Gastroesophageal sphincter (tissue), 4 donors: ENCODE results near the gene EMC10. TPM values are rescaled to one million over a fixed set of nuclear protein-coding genes. Genes with fewer than 3 reads are reported as not detected.
"Not testable (repeated sequence)": the region's sequence is repeated elsewhere in the genome, so short reads cannot be mapped to it uniquely, and the experiment has no call there.

Experiments used
- ATAC-seq: fragments of 150-250 bp; one replicate; pipeline ENCODE4 v1.9.1; 2016; ENCODE audit warnings: mild to moderate bottlenecking, moderate library complexity
- H3K27ac ChIP-seq, 4 donors: fragments of 200-600 bp; sonication (generic) in 3 of 4; 1 replicate in 3 of 4; 2 replicates in 1 of 4; pipeline ENCODE4 v1.5.1; 2016 to 2019
- H3K27me3 ChIP-seq: fragments of 200-600 bp; sonication (generic); one replicate; pipeline ENCODE4 v1.5.1; 2019
- H3K36me3 ChIP-seq, 2 donors: fragments of 200-600 bp; sonication (generic); one replicate each; pipeline ENCODE4 v1.5.1; 2019; ENCODE audit warnings: control low read depth in 1 of 2
- H3K4me1 ChIP-seq, 3 donors: fragments of 200-600 bp; sonication (generic); 1 replicate in 2 of 3; 2 replicates in 1 of 3; pipeline ENCODE4 v1.5.1; 2016 to 2019; ENCODE audit warnings: control low read depth in 2 of 3
- H3K4me3 ChIP-seq, 2 donors: fragments of 200-600 bp; sonication (generic); one replicate each; pipeline ENCODE4 v1.5.1; 2019; ENCODE audit warnings: mild to moderate bottlenecking in 1 of 2, moderate library complexity in 1 of 2
- H3K9me3 ChIP-seq, 3 donors: fragments of 200-600 bp; sonication (generic); one replicate each; pipeline ENCODE4 v1.5.1; 2017 to 2019; ENCODE audit warnings: control low read depth in 2 of 3
- EP300 ChIP-seq: sonication (generic); formaldehyde crosslinking; IDR thresholded peaks from one replicate; pipeline ENCODE4 v1.6.1; 2017; ENCODE audit warnings: antibody characterized with exemption, mild to moderate bottlenecking
- POLR2A ChIP-seq, 2 donors: fragments of 450-650 bp; IDR thresholded peaks; one replicate each; pipeline ENCODE4 v1.6.1; 2017; ENCODE audit warnings: antibody characterized with exemption in 2 of 2, mild to moderate bottlenecking in 2 of 2, moderate library complexity in 1 of 2
- POLR2AphosphoS5 ChIP-seq: sonication (generic); formaldehyde crosslinking; IDR thresholded peaks from one replicate; pipeline ENCODE4 v1.6.1; 2017; ENCODE audit warnings: antibody characterized with exemption
- WGBS, 2 donors: methylation state at CpG; one replicate each; pipeline ENCODE4 v1.1.5; 2018; ENCODE audit warnings: low coverage in 1 of 2; 5-methylcytosine and 5-hydroxymethylcytosine counted together
- total RNA-seq, 4 donors: library from RNA; depleted of rRNA; stranded (reverse); fragments of >200 nt; gene quantifications; one replicate each; pipeline ENCODE4 v1.1.0, GENCODE V29; 2016
- TF ChIP-seq, protein P1 (sequence below), 4 experiments: fragments of 200-600 bp in 2 of 4; fragments of 450-650 bp in 2 of 4; sonication (generic) in 1 of 4; IDR thresholded peaks; one replicate each; pipeline ENCODE4 v1.5.1; 2017 to 2019; ENCODE audit warnings: antibody characterized with exemption in 4 of 4, mild to moderate bottlenecking in 2 of 4, moderate library complexity in 2 of 4

The EMC10 gene
- total RNA-seq, 4 donors from 2014 or later: 55.5 to 75.9 (median 71.5) TPM

DNA sequence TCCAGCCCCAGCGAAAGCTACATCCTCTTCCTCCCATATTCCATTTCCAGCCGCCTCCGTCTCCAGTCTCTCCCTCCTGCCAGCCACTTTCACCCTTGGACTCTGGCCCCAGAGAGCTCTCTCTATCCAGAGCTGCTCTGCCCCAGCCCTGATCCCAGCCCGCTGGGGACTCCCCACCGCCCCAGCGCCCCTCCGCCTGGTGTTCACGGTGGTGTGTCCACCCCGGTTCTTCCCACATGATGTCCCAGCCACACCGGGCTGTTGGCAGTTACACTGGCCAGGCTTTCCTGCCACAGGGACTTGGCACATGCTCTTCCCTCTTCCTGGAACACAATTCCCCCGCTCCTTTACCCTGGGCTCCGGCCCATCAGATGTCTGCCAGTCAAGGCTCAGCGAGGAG lies 11.3 kb upstream of the EMC10 start:
- H3K36me3 ChIP-seq: no peaks in the 10 kb centered on the region
- no peaks in the 10 kb centered on the region for H3K4me1 ChIP-seq
- H3K9me3 ChIP-seq: no peaks in the 10 kb centered on the region
- peaks cover 87% of the 10 kb centered on the region for H3K27me3 ChIP-seq
- TF ChIP-seq POLR2A (IDR thresholded peaks at IDR 0.05) (no peak), EP300 (no peak), POLR2AphosphoS5 (no peak)
- TF ChIP-seq, protein P1, sequence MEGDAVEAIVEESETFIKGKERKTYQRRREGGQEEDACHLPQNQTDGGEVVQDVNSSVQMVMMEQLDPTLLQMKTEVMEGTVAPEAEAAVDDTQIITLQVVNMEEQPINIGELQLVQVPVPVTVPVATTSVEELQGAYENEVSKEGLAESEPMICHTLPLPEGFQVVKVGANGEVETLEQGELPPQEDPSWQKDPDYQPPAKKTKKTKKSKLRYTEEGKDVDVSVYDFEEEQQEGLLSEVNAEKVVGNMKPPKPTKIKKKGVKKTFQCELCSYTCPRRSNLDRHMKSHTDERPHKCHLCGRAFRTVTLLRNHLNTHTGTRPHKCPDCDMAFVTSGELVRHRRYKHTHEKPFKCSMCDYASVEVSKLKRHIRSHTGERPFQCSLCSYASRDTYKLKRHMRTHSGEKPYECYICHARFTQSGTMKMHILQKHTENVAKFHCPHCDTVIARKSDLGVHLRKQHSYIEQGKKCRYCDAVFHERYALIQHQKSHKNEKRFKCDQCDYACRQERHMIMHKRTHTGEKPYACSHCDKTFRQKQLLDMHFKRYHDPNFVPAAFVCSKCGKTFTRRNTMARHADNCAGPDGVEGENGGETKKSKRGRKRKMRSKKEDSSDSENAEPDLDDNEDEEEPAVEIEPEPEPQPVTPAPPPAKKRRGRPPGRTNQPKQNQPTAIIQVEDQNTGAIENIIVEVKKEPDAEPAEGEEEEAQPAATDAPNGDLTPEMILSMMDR (IDR thresholded peaks at IDR 0.05): no peak
- ATAC-seq: no peak
- no peak overlapping the region for H3K27ac ChIP-seq
- WGBS, 2 donors: 77 to 91% methylated on average over 6 of the region's 13 CpGs
- H3K4me3 ChIP-seq: no peak overlapping the region

DNA sequence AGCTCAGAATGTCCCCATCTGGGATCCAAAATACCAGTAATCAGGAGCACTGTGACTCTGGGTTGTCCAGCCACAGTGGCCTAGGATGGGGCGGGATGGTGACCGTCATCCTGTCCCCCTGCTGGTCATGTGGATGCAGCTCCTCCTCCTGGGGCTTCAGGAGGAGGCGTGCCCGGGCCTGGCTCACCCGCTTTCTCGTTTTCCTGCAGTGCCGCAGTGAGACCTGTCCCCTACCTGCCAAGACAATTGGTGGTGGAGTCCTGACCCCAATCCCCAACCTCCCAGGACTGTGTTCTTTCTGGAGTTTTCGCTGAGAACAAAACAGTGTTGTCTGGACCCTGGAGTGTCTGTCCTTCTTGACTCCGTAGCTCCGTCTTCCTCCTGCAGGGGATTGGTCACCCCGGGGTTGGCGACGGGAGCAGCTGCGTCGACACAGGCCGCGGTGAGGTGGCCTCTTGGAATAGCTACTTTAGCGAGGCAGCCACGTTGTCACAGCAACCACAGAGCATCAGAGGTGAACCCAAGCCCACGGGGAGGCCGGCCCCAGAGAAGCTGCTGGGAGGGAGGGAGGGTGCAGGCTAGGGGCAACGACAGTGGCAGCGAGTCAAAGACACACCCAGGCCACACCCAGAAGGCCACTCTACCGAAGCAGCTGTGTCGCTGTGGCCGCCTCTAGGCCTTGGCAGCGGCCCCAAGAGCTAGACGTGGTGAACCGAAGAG lies 10.2 kb upstream of the EMC10 start:
- H3K4me1 ChIP-seq: no peaks in the 10 kb centered on the region
- no peak for ATAC-seq
- WGBS, 2 donors: 0 to 15% methylated on average over 1 to 8 of the region's 29 CpGs
- H3K4me3 ChIP-seq: no peak overlapping the region
- peaks cover 76% of the 10 kb centered on the region for H3K27me3 ChIP-seq
- H3K27ac ChIP-seq: no peak overlapping the region
- H3K36me3 ChIP-seq: no peaks in the 10 kb centered on the region
- no peaks in the 10 kb centered on the region for H3K9me3 ChIP-seq
- TF ChIP-seq, protein P1 (IDR thresholded peaks at IDR 0.05): peak in 1 of 4 experiments; percentile 4
- TF ChIP-seq EP300: no peak
- TF ChIP-seq POLR2AphosphoS5: no peak

DNA sequence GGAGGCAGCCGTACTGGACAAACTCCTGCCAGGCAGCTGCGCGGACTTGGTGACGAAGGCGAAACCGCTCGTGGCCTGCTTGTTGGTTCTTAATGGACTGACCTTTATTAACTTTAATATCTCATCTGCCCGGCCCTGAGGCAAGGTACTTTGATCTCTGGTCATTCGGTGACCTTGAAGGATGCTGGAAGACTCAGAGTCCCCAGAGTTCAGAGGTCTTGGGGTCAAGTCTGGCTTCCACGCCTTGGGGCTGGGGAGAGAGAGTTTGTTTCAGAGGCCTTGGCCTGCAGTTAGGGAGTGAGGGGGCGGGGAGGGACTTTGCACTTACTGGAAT lies 9.6 kb upstream of the EMC10 start:
- Histone ChIP-seq H3K4me1 (no peaks in the 10 kb centered on the region), H3K36me3 (no peaks in the 10 kb centered on the region), H3K4me3 (no peak overlapping the region), H3K27ac (no peak overlapping the region), H3K27me3 (peaks cover 70% of the 10 kb centered on the region), H3K9me3 (no peaks in the 10 kb centered on the region)
- 55% methylated on average over 7 of the region's 11 CpGs; no CpG with 5 or more reads in 1 of the 2 donors for WGBS, 2 donors
- no peak for TF ChIP-seq POLR2A (IDR thresholded peaks at IDR 0.05)
- TF ChIP-seq EP300: no peak
- TF ChIP-seq, protein P1 (IDR thresholded peaks at IDR 0.05): no peak
- TF ChIP-seq POLR2AphosphoS5: no peak
- no peak for ATAC-seq

DNA sequence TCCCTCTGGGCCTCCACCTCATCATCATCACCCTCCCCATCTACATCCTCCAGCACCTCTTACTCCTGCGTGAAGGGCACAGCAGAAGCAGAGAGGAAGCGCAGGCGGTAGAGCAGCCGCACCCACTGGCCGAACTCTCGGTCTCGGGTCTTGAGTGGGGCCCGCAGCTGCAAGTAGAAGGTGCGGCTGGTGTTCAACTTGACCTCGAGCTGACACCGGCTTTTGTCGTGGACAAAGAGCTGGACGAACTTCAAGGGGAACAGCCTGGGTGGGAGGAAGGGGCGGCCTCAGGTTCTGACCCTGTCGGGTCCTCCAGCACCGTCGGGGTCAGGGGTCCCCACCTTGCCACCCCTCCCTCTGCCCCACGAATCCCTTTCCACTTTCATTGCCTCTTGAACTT lies 8.7 kb upstream of the EMC10 start:
- Histone ChIP-seq H3K9me3 (no peaks in the 10 kb centered on the region), H3K27ac (no peak overlapping the region), H3K4me1 (no peaks in the 10 kb centered on the region), H3K4me3 (no peak overlapping the region), H3K36me3 (no peaks in the 10 kb centered on the region), H3K27me3 (peaks cover 61% of the 10 kb centered on the region)
- ATAC-seq: no peak
- WGBS, 2 donors: 70% methylated on average over 2 to 6 of the region's 18 CpGs
- TF ChIP-seq POLR2A (IDR thresholded peaks at IDR 0.05) (no peak), EP300 (no peak), POLR2AphosphoS5 (no peak)
- TF ChIP-seq, protein P1 (IDR thresholded peaks at IDR 0.05): no peak

DNA sequence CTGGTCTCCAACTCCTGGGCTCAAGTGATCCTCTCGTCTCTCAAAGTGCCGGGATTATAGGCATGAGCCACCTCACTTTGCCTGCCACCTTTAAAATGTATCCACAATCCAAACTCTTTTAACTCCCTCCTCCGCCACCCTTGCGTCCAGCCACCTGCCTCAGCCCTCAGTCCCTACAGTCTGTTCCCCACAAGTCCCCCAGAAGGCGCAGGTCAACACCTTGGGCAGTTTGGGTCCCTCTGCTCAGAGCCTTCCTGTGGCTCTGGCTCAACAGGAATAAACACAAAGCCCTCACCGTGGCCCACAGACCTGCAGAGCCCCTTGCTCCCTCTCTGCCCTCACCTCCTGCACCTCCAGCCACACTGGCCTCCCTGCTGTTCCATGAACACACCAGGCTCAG lies 7.5 kb upstream of the EMC10 start:
- ATAC-seq: no peak
- H3K27ac ChIP-seq: no peak overlapping the region
- H3K4me1 ChIP-seq: no peaks in the 10 kb centered on the region
- 50 to 81% methylated on average over 1 to 6 of the region's 6 CpGs for WGBS, 2 donors
- no peaks in the 10 kb centered on the region for H3K9me3 ChIP-seq
- H3K27me3 ChIP-seq: peaks cover 56% of the 10 kb centered on the region
- no peaks in the 10 kb centered on the region for H3K36me3 ChIP-seq
- H3K4me3 ChIP-seq: no peak overlapping the region
- no peak for TF ChIP-seq POLR2A (IDR thresholded peaks at IDR 0.05)
- TF ChIP-seq, protein P1 (IDR thresholded peaks at IDR 0.05): no peak

DNA sequence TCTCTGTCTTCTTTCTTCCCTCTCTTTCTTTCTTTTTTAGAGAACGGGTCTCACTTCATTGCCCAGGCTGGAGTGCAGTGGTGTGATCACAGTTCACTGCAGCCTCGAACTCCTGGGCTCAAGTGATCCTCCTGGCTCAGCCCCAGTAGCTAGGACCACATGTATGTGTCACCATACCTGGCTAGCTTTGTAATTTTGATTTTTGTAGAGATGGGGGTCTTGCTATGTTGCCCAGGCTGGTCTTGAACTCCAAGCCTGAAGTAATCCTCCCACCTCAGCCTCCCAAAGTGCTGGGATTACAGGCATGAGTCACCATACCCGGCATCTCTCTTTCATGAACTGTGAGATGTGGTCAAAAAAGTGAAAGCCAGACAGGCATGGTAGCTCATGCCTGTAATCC lies 3.0 kb upstream of the EMC10 start:
- WGBS, 2 donors: 67% methylated on average over 1 of the region's 3 CpGs; no CpG with 5 or more reads in 1 of the 2 donors
- not testable (repeated sequence) for ATAC-seq, H3K9me3 ChIP-seq, H3K36me3 ChIP-seq, H3K27ac ChIP-seq, H3K4me3 ChIP-seq
- Histone ChIP-seq H3K4me1 (peaks cover 0 to 16% (median 13%) of the 10 kb centered on the region in 3 donors), H3K27me3 (peaks cover 12% of the 10 kb centered on the region)
